ENCODE results near the gene RASA2.
A peak's percentile ranks its signal among the peaks of the same experiment; 100 is the strongest.
"Not testable (repeated sequence)": the region's sequence is repeated elsewhere in the genome, so short reads cannot be mapped to it uniquely, and the experiment has no call there.

The RASA2 gene

GRCh38 chr3:141594357-141594756 lies 107.5 kb downstream of the RASA2 start:
- no peak for DNase-seq

DNA sequence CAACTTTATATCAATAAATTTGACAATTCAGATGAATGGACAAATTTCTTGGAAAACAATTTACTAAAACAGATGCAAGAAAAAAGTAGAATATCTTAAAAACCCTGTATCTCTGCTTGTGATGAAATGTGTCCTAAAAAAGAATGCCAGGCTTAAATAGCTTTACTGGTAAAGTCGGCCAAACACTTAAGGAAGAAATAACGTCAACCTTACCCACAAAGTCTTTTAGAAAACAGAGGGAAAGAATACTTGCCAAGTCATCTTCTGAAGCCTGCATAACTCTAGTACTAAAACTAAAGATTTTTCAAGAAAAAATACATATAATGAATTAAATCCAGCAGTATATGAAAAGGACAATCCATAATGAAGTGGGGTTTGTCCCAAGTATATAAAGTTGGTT lies 111.1 kb downstream of the RASA2 start:
- DNase-seq, result no peak

- no peak for DNase-seq
These were observed 113.5 kb downstream of the RASA2 start for GRCh38 chr3:141600331-141600730.

GRCh38 chr3:141602706-141603105 lies 115.9 kb downstream of the RASA2 start:
- no peak for DNase-seq

- no peak for DNase-seq
These were observed 116.7 kb downstream of the RASA2 start for GRCh38 chr3:141603473-141604035.

DNA sequence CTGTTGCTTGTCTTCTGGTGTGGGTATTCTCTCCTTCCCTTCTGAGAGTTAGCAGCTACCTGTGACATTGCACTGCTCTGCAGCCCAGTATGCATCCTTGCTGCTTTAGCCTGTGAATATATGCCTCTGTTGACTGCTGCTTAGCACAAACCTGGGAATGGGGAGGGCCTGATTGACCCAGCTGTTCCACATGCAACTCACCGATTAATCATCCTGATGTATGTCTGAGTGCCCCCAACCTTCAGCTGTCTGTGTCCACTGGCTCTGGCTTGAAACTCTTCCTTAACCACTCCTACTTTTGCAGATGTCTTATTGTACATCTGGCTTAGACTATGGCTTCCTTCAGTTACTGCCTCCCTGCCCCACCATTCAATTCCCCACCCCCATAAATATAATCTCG lies 119.1 kb downstream of the RASA2 start:
- no peak for DNase-seq

GRCh38 chr3:141608438-141608837 lies 121.6 kb downstream of the RASA2 start:
- no peak for DNase-seq

DNA sequence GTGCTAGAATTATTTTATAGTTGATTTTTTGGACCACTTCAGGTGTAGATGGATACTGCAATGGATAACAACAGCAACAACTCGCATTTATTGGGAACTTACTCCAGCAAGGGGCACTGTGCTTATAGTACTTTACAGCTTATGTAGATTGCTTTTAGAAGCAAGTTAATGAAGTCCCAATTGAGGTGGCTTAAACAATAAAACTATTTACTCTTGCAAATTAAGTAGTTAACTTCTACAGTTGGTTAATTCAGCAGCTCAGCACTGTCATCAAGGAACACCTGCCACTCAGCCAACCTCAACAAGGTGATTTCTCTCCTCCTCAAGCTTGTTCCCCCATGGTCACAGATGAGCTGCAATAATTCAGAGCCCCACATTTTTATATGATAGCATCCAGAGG lies 124.1 kb downstream of the RASA2 start:
- DNase-seq, result no peak

- DNase-seq, result no peak
These were observed 131.5 kb downstream of the RASA2 start for GRCh38 chr3:141618103-141618910.

DNA sequence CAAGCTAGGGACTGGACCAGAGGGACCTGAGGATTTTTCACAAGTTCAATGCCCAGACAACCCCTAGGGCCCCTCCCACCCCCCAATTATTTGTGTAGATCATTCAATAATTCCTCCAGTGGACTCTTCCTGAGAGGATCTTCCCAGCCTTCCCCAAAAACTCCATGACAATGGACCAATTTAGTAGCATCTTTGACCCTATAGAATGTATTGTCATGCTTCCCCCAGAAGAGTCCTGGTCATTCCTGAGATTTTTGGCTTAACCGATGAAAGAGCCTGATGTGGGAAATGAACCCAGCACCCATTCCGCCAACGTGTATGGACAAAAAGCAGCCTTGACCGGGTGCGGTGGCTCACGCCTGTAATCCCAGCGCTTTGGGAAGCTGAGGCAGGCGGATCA lies 132.1 kb downstream of the RASA2 start:
- no peak for DNase-seq

DNA sequence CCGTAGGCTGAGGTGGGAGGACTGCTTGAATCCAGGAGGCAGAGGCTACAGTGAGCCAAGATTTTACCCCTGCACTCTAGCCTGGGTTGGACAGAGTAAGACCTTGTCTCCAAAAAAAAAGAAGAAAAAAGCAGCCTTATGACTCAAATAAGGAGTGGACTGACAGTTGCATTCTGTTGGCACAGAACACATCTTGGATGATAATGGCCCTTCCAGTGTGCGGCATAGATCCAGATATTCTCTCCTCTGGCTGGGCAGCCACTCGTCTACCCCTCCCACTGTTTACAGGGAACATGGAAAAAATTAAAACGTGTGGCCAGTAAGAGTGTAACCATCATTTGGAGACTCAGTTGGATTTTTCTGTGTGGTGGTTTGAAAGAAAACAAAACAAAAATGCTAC lies 132.6 kb downstream of the RASA2 start:
- DNase-seq, result no peak

GRCh38 chr3:141623691-141624090 lies 136.9 kb downstream of the RASA2 start:
- no peak for DNase-seq

- no peak for DNase-seq
These were observed 138.7 kb downstream of the RASA2 start for GRCh38 chr3:141625506-141625905.

DNA sequence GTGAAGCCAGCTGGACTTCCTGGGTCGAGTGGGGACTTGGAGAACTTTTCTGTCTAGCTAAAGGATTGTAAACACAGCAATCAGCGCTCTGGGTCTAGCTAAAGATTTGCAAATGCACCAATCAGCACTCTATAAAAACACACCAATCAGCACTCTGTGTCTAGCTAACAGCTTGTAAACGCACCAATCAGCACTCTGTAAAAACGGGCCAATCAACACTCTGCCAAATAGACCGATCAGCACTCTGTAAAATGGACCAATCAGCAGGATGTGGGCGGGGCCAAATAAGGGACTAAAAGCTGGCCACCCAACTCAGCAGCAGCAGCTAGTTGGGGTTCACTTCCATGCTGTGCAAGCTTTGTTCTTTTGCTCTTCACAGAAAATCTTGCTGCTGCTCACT lies 141.5 kb downstream of the RASA2 start:
- not testable (repeated sequence) for DNase-seq

DNA sequence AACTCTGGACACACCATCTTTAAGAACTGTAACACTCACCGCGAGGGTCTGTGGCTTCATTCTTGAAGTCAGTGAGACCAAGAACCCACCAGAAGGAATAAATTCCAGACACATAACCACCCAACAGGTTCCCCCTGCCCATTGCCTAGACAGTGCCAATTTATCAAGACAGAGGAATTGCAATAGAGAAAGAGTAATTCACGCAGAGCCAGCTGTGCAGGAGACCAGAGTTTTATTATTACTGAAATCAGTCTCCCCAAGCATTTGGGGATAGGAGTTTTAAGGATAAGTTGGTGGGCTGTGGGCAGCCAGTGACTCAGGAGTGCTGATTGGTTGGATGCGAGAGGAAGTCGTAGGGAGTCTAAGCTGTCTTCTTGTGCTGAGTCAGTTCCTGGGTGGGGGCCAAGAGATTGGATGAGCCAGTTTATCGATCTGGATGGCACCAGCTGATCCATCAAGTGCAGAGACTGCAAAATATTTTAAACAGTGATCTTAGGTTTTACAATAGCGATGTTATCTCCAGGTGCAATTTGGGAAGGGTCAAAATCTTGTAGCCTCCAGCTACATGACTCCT lies 142.1 kb downstream of the RASA2 start:
- not testable (repeated sequence) for DNase-seq

GRCh38 chr3:141629976-141630375 lies 143.1 kb downstream of the RASA2 start:
- DNase-seq, result no peak

- no peak for DNase-seq
These were observed 146.1 kb downstream of the RASA2 start for GRCh38 chr3:141632779-141633374.

- no peak for DNase-seq
These were observed 155.4 kb downstream of the RASA2 start for GRCh38 chr3:141642215-141642614.

GRCh38 chr3:141643391-141643790 lies 156.6 kb downstream of the RASA2 start:
- DNase-seq, result no peak

DNA sequence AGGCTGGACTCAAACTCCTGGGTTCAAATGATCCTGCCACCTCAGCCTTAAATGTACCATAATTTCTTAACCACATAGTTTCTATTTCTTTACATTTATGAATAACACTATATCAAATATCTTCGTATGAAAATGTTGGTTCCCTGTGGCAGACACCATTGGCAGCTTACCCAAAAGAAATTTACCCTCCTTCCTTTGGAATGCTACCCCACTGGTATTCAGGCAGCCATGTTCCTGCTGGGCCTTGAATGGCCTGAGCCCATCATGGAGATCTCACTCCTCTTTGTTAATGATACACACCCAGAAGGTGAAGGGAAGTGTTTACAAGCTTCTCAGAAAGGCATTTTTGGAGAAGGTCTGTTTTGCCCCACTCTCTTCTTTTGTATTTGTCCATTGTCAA lies 157.0 kb downstream of the RASA2 start:
- DNase-seq, result no peak

- peak; percentile 84 for DNase-seq
These were observed 158.1 kb downstream of the RASA2 start for GRCh38 chr3:141644931-141645330.

GRCh38 chr3:141646760-141647561 lies 160.1 kb downstream of the RASA2 start:
- no peak for DNase-seq

GRCh38 chr3:141647562-141647915 lies 160.7 kb downstream of the RASA2 start:
- DNase-seq, result no peak

Data from stimulated activated CD4-positive, alpha-beta T cell treated with anti-CD3 and anti-CD28 coated beads, Interleukin-15, amount 100 ng/mL, for 24 hours (primary cell).